CD4-positive, alpha-beta T cell treated with Interleukin-17A for 1 hour (primary cell): ENCODE data around the gene POLR3A.

Experiments
- DNase-seq: peaks from one replicate; pipeline ENCODE4 v3.0.0-alpha.2; 2020

POLR3A gene

DNA sequence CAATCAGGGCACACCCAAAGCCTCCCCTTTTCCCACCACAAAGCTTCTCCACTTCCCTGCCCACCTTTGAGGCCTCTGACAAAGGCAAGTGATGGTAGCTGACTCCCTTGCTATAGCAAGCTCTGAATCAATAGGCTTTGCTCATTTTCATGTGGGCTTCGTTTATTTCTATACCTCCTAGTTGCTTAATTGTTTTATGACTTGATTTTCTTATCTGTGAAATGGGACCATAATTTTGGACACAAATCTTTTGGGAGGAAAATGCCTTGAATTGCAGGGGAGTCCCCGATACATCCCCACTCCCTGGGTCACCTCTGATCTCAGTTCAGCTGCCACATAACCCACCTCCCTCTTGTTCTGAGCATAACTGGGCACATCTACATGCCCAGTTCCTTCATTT is 89.1 kb downstream of the POLR3A start:
- DNase-seq: no peak

DNA sequence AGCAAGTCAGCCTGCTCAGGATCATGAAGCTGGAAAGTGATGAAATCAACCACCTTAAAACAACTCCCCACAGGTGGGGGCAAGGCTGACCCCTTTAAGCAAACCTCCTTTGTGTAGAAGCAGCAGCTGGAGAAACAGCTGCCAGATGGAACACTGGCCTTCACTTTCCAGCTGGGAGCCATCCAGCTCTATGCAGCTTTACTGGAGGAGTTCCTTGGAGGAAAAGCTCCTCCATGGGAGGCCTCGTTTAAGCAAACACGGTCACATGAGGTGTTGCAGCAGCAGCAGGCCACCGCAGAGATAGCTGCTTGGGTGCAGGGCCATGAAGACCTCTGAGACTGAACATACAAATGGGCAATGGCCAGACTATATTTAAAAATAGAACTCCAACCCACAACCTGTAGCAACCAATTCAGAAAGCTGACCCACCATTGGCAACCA is 89.7 kb downstream of the POLR3A start:
- no peak for DNase-seq

DNA sequence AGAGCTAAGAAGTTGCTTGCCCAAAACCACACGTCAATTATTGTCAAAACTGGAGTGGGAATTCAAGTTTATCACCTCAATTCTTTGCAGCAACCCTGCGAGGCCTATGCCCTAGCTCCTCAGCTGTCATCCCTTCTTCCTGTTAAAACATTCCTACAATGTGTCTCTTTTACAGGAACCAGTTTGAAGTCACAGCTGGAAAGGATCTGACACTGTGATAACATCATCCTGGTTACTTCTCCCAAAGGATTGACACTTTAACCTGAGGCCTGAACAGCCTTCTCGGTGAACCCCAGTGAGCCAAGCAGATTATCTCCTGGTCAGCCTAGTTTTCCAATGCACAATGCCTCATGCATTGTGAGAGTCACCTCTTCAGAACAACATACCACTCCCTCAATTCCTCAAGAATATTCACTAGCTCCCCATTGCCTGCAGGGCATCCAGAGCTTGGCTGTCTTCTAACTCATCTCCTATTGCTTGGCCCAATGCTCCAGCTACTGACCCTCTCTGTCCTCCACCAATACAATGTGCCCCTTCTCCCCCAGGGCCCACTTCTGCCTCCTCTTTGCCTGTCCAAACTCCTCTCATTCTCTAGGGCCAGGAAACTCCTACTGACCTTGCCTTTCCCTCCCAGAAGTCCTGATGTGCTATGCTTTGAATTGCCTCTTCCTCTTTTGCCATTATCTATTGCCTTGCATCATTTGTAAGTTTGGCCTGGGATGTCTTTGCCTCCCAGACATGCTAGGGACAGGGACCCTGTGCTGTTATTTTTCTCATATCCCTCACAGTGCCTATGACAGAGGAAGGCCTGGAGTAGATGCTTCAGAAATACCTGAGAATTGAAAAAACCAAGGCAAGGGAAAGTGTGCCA is 92.4 kb downstream of the POLR3A start:
- DNase-seq: no peak

DNA sequence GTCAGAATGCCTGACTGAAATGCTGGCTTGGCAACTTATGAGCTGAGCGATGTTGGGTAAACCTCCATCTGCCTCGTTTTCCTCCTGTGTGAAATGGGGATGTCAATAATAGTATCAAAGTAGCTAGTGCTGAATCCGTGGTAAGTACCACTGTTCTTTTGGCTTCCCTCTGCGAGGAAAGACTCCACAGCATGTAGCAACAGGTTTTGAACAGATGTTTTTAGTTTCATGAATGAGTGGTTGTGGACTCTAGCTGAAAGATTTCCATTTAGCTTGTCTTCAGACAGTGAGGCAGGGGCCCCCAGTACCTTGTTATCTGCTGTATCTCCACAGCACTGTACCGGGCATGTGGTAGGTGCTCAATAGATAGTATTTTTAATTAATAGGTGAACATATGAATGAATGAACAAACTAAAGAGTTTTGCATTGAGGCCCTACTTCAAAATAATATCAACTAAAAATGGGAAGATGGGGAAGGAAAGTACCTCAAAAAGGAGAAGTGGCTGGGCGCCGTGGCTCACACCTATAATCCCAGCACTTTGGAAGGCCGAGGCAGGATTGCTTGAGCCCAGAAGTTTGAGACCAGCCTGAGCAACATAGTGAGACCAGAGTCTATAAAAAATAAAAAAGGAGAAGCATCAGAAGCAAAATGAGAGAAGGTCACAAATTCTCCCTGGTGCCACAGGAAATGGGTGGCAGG is 97.1 kb downstream of the POLR3A start:
- no peak for DNase-seq

DNA sequence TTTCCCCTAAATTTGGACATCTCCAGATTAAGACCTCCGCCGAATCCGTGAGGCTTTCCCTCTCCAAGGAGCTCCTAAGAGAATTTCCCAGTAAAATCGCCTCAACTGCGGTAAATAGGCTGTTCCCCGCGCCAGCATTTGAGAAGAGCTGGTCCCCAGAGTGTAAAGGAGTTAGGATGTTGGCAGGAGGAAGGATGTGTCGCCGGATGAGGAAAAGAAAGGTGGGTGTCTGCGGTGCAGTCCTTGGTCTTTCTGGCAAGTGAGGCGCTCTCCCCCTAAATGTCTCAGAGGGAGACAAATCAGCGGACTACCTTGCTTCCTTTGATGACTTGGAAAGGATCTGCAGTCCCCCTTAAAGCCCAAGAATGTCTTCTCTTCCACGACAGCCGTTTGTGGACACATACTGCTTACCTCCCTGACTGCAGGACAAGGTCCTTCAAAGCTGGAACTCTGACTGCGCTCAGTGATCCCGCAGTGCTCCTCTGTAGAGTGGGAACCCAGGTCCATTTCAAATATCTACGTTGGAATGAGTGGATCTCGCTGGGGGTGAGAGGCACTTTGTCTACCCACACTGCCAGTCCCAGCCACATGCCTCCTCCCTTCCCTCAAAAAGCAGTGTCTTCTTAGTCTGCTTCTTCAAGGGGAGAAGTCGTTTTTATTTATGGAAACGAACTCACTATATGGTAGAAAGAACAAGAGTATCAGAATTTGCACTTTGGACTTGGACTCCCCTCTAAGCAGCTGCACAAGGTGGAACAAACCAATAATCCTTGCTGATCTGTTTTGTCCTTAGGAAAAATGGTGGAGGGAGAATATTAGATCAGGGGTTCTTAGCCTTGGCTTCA is 101.7 kb downstream of the POLR3A start:
- DNase-seq: no peak

DNA sequence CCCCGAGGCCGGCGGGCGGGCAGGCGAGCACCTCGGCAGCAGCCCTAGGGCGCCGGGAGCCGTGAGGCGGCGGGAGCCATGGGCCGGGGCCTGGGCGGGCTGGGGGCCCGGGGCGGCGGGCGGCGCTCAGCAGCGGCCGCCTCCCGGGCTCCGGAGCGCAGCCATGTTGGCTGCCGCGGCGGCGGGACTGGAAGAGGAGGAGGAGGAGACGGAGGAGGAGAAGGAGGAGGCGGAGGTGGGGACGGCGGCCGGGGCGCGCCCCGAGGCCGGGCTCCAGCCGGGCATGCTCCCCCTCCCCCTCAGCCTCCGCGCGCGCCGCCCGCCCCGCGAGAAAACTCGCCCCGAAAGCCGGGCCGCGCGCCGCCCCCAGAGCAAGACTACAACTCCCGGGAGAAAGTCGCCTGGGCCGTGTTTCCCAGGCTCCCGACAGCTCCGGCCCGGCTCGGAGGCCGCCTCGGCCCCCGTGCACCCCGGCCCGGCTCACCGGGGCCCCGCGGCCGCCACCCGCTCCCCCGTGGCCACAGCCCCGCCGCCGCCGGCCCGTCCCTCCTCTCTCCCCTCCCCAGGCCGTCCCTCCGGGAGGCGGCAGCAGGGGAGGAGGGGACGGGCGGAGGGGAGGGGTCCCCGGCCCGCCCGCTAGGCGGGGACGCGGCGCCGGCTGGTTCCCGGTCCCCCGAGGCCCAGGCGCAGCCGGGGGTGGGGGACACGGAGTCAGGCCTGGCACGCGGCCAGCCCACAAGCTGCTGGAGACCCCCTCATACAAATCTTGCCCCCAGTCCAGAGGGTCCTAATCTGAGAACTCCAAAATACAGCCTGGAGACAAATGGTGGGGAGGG is 102.5 kb downstream of the POLR3A start, which contains the start of gene DLG5:
Gene DLG5, minus strand, starts transcription at position 190 of the 836 bp plus-strand sequence. CDS start 235 bp downstream, outside the sequence.
- peak; percentile 22 for DNase-seq

DNA sequence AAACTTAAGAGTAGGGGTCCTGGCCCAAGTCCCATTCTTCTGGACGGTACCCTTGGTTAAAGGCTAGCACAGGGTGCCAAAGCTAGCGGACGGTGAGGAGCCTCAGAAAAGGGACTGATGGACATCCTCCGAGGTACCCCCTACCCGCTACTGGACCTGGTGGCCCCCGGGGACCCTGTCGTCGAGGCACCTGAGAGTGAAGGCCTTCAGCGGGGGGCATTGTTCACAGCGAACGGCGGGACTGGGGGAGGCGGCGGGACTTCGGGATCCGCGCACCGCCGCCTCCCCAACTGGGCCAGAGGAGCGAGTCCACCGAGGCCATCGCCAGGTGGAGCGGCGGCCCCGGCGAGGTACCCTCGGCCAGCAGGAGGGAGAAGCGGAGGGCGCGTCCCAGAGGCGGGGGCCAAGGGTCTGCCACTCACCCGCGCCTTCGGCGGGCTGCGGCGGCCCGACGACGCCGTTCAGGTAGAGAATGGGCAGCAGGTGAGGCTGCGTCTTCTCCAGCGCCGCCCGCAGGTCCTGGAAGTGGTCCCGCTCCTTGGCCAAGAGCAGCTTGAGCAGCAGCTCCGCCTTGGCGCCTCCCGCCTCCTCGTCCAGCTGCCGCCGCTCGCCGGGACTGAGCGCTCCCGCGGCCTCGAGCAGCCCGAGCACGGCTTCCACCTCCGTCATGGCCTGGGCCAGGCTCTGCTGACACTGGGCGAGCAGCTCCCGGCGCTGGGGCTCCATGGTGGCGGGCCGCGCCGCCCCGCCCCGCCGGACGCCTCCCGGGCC is 103.3 kb downstream of the POLR3A start:
- peak; percentile 4 for DNase-seq

DNA sequence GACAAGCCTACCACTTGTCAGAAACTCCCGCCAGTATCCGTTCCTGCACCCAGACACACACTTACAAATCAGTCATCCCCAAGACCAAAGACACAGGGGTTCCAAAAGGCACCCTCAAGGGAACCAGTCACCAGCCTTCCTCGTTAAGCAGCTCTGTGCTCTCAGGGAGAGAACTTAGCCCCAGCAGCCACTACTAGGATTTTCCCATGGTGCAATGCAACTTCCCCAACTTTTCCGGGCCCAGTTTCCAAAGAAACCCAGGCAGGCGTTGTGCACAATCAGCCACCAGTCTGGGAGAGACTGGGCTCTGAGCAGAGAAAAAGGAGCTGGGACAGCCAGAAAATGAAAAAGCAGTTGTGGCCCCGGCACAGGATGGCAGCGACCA is 103.9 kb downstream of the POLR3A start:
- DNase-seq: no peak

DNA sequence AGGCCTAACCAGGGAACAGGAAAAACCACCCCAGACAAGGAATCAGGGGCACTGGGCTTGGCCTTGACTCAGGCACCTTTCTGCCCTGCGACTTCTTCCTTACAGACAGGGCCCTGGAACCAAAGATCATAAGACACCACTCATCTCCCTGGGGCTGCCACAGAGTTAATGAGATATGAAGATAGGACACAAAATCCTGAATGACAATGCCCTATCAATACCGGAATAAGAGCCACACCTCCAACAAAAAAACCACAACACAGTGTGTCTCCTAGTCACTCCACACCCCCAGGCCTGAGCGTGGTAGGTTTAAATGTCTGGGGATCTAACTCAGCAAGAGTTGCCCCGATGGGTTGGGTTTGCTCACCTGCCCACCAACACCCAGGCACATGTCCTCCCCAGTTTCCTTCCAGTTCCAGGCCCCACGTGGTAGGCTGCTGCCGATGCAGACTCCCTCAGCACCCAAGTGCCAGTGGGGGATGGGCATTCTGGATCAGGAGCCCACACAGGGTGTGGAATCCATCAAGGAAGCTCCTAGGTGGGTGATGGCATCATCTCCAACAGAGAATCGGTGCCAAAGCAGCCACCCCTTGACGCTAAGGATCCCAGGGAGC is 106.6 kb downstream of the POLR3A start:
- no peak for DNase-seq

DNA sequence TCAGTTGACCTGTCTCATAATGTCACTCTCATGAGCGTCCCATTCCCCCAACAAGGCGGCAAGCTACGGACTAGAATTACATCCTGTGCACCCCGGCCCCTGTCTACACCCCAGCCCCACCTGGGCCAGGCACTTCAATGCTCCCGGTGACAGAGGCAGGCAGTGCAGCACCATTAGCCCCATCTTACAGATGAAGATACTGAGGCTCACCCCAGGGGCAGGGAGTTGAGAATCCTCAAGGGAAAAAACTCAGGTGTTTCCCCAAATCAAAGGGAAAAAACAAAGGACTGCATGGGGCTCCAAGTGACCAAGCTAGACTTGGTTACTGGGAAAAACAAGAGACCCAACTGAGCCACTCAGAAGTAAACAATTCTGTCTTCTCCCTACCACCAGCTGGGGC is 107.3 kb downstream of the POLR3A start:
- DNase-seq: no peak

DNA sequence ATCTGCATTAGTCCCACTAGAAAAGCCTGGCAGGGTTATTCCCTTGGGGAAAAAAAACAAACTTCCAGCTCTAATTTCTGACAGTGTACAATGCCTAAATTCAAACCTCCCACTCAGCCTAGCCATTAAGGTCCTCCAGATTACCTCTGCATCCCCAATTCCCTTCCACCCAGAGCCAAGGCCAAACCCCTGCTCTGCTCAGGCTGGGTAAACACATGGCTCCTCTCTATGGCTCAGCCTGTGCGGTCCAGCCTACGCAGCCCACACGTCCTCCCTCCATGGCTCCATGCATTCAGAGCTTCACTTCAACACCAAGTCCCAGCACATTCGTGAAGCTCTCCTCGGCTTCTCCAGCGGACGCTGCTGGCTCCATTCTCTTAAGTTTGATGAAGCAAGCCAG is 107.9 kb downstream of the POLR3A start:
- no peak for DNase-seq

DNA sequence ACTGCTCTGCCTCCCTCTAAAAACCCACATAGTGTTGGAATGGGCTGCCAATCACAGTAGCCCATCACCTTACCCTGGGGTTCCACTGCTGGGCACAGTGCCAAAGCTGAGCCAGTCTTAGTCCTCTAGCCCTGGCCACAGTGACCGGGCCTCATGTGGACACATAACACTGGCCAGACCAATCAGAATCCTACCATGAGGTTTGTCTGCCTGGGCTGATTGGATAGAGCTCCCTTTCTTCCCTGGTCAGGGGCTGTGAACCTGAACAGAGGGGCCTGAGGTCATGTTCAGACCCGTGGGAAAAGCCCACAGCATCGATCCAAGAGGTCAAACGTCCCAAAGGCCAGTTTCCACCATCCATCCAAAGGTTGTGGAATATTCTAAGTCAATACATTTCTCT is 108.8 kb downstream of the POLR3A start:
- DNase-seq: no peak

DNA sequence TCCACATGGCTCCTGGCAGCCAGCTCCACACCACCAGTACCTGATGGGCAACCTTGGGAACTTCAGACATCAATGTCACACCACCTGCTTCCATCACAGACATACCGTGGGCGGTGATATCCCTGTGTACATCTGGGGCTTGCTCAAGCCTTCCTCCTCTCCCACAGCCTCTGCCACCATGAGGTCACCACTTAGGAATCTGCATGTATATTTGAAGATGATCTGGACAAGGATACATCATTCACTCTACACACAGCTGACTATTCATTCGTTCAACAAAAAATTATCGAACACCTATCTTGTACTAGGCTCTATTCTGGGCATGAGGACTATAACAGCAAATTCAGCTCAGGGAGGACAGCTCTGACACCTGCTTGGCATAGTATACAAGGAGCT is 109.6 kb downstream of the POLR3A start:
- DNase-seq: no peak
